Thyroid gland (tissue), 4 donors: ENCODE data around the gene IL17B.

Experiments used
- POLR2A ChIP-seq, 2 donors: fragments of 450-650 bp; IDR thresholded peaks; one replicate each; pipeline ENCODE4 v1.6.1; 2017; ENCODE audit warnings: antibody characterized with exemption in 2 of 2, mild to moderate bottlenecking in 2 of 2, moderate library complexity in 1 of 2
- TF ChIP-seq, protein P1 (sequence below), 6 experiments: fragments of 200-600 bp in 3 of 6; fragments of 450-650 bp in 3 of 6; sonication (generic) in 3 of 6; IDR thresholded peaks; one replicate each; pipeline ENCODE4 v1.5.1; 2016 to 2019; ENCODE audit warnings: antibody characterized with exemption in 6 of 6, mild to moderate bottlenecking in 2 of 6, inconsistent platforms in 1 of 6, moderate library complexity in 1 of 6

DNA sequence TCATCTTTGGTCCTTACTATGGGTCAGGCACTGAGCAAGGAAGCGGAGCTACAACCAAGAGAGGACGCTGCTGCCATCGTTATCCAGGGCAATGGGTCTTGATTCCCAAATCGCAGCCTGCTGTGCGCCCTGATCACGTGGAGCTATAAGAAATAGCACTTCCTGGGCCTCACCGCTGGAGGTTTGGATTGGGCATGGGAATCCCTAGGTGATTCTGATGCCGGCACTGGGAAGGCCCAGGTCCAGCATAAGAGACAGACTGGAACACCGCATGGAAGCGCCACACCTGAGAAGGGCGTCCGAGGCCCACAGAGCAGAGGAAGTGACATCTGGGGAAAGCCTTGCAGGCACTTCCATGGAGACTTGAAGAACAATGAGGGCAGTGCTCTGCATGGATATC is 3.0 kb downstream of the IL17B start:
- TF ChIP-seq POLR2A (IDR thresholded peaks at IDR 0.05), result no peak
- TF ChIP-seq, protein P1, sequence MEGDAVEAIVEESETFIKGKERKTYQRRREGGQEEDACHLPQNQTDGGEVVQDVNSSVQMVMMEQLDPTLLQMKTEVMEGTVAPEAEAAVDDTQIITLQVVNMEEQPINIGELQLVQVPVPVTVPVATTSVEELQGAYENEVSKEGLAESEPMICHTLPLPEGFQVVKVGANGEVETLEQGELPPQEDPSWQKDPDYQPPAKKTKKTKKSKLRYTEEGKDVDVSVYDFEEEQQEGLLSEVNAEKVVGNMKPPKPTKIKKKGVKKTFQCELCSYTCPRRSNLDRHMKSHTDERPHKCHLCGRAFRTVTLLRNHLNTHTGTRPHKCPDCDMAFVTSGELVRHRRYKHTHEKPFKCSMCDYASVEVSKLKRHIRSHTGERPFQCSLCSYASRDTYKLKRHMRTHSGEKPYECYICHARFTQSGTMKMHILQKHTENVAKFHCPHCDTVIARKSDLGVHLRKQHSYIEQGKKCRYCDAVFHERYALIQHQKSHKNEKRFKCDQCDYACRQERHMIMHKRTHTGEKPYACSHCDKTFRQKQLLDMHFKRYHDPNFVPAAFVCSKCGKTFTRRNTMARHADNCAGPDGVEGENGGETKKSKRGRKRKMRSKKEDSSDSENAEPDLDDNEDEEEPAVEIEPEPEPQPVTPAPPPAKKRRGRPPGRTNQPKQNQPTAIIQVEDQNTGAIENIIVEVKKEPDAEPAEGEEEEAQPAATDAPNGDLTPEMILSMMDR (IDR thresholded peaks at IDR 0.05), result no peak
